Esophagus squamous epithelium (tissue), 5 donors: Measurements from ENCODE around the gene RAB8B. TPM values are rescaled to one million over a fixed set of nuclear protein-coding genes. Genes with fewer than 3 reads are reported as not detected.

ENCODE experiments used
- DNase-seq: peaks from one replicate; lab custom pipeline; 2025; lab: John Stamatoyannopoulos, UW
- H3K27ac ChIP-seq, 4 donors: fragments of 200-600 bp; sonication (generic); one replicate each; pipeline ENCODE4 v1.5.1; 2016 to 2019; ENCODE audit warnings: mild to moderate bottlenecking in 1 of 4
- H3K27me3 ChIP-seq, 4 donors: fragments of 200-600 bp; sonication (generic); 1 replicate in 3 of 4; 2 replicates in 1 of 4; pipeline versions ENCODE4 v1.5.1 to v1.6.0; 2017 to 2021; ENCODE audit warnings: antibody characterized with exemption in 1 of 4
- H3K36me3 ChIP-seq, 3 donors: fragments of 200-600 bp; sonication (generic); one replicate each; pipeline ENCODE4 v1.5.1; 2016 to 2019
- H3K4me1 ChIP-seq, 3 donors: fragments of 200-600 bp; sonication (generic); one replicate each; pipeline ENCODE4 v1.5.1; 2017 to 2019
- H3K4me3 ChIP-seq, 4 donors: fragments of 200-600 bp; sonication (generic); 1 replicate in 3 of 4; 2 replicates in 1 of 4; pipeline ENCODE4 v1.5.1; 2016 to 2019; ENCODE audit warnings: mild to moderate bottlenecking in 2 of 4, moderate library complexity in 1 of 4
- H3K9me3 ChIP-seq, 3 donors: fragments of 200-600 bp; sonication (generic); one replicate each; pipeline ENCODE4 v1.5.1; 2016 to 2019
- POLR2A ChIP-seq, 4 donors: fragments of 450-650 bp; IDR thresholded peaks; one replicate each; pipeline ENCODE4 v1.6.1; 2017; ENCODE audit warnings: antibody characterized with exemption in 4 of 4, mild to moderate bottlenecking in 4 of 4, moderate library complexity in 3 of 4
- WGBS, 2 donors: methylation state at CpG; one replicate each; pipeline ENCODE4 v1.1.5; 2018; 5-methylcytosine and 5-hydroxymethylcytosine counted together
- intact Hi-C: fragments of 100-400 bp; cut with DNase I; formaldehyde crosslinking; loops from one replicate; pipeline ENCODE4 v1.15.0; 2022
- total RNA-seq, 4 donors: library from RNA; depleted of rRNA; stranded (reverse); fragments of >200 nt; gene quantifications; one replicate each; pipeline ENCODE4 v1.1.0, GENCODE V29; 2016
- TF ChIP-seq, protein P1 (sequence below), 6 experiments: fragments of 450-650 bp in 4 of 6; fragments of 200-600 bp in 2 of 6; sonication (generic) in 2 of 6; IDR thresholded peaks; one replicate each; pipeline ENCODE4 v1.5.1; 2016 to 2019; ENCODE audit warnings: antibody characterized with exemption in 6 of 6, mild to moderate bottlenecking in 4 of 6, moderate library complexity in 4 of 6
- donor health status: DM: yes; HTN: yes; CAD: no.

RAB8B gene
- total RNA-seq, 4 donors from 2014 or later: 3.1 to 22.7 (median 10.0) TPM

DNA sequence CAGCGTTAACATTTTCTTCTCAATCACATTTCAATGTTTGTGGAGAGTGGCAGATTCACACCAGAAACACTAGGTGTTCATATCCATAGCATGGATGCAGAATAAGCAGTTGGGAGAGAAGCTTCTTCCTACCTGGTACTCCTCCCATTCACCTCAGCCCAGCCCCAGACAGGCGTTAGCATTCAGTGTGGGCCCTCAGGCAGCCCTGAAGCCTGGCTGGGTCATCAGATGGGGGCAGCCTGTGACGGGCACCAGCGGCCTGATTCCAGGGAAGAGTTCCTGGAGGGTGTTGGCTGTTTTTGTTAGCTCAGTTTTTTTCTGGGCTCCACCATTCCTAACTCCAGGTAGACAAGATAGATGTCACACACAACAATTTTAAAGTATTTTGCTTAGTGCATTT, 119.1 kb downstream of the RAB8B start:
- H3K36me3 ChIP-seq: peaks cover 0 to 30% (median 0%) of the 10 kb centered on the region in 3 donors
- H3K27ac ChIP-seq: no peak overlapping the region
- peaks cover 0 to 18% (median 0%) of the 10 kb centered on the region in 3 donors for H3K4me1 ChIP-seq
- WGBS, 2 donors: 74 to 78% methylated on average over 4 of the region's 4 CpGs
- H3K9me3 ChIP-seq: no peaks in the 10 kb centered on the region
- intact Hi-C loops: no loop called here
- TF ChIP-seq POLR2A (IDR thresholded peaks at IDR 0.05): no peak
- TF ChIP-seq, protein P1, sequence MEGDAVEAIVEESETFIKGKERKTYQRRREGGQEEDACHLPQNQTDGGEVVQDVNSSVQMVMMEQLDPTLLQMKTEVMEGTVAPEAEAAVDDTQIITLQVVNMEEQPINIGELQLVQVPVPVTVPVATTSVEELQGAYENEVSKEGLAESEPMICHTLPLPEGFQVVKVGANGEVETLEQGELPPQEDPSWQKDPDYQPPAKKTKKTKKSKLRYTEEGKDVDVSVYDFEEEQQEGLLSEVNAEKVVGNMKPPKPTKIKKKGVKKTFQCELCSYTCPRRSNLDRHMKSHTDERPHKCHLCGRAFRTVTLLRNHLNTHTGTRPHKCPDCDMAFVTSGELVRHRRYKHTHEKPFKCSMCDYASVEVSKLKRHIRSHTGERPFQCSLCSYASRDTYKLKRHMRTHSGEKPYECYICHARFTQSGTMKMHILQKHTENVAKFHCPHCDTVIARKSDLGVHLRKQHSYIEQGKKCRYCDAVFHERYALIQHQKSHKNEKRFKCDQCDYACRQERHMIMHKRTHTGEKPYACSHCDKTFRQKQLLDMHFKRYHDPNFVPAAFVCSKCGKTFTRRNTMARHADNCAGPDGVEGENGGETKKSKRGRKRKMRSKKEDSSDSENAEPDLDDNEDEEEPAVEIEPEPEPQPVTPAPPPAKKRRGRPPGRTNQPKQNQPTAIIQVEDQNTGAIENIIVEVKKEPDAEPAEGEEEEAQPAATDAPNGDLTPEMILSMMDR (IDR thresholded peaks at IDR 0.05): no peak
- no peak overlapping the region for H3K4me3 ChIP-seq
- DNase-seq: no peak
- H3K27me3 ChIP-seq: no peaks in the 10 kb centered on the region

DNA sequence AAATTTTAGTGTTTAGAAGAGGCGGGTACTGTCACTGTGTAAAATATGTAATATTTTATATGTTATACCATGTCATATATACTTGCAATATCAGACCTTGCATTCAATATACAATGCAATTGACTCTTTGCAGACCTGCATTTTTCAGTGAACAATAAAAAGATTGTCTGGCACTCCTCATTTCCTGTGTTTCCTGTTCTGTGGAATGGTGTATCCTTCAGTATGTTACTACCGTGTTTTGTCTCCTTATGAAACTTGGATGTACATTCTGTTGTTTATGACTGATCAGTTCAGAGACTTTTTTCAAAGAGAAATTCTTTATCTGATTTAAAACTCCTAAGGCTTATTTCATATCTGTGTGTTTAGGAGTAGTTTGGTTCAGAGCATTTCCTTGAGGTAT, 119.5 kb downstream of the RAB8B start:
- peaks cover 0 to 18% (median 0%) of the 10 kb centered on the region in 3 donors for H3K4me1 ChIP-seq
- peaks cover 0 to 26% (median 0%) of the 10 kb centered on the region in 3 donors for H3K36me3 ChIP-seq
- H3K27me3 ChIP-seq: no peaks in the 10 kb centered on the region
- no peak for TF ChIP-seq POLR2A (IDR thresholded peaks at IDR 0.05)
- TF ChIP-seq, protein P1 (IDR thresholded peaks at IDR 0.05): no peak
- no peak overlapping the region for H3K4me3 ChIP-seq
- H3K9me3 ChIP-seq: no peaks in the 10 kb centered on the region
- H3K27ac ChIP-seq: no peak overlapping the region
- DNase-seq: no peak
- WGBS, 2 donors: 70 to 71% methylated on average over 2 of the region's 2 CpGs
- intact Hi-C loops: no loop called here

DNA sequence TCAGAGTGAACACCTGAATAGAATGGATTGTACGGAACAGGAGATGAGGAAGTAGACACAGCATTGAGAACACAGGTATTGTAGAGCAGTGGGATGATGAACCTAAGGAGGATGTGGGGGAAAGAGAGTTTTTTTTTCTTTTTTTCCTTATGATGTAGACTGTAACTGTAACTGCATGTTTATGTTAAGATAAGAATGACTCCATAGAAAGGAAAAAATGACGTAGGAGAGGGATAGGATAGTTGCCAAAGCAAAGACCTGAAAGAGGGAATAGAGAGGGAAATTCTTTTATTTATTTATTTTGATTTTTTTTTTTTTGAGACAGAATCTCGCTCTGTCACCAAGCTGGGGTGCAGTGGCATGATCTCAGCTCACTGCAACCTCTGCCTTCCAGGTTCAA, 121.2 kb downstream of the RAB8B start:
- Histone ChIP-seq H3K9me3 (no peaks in the 10 kb centered on the region), H3K36me3 (peaks cover 0 to 13% (median 0%) of the 10 kb centered on the region in 3 donors), H3K4me1 (peaks cover 0 to 18% (median 0%) of the 10 kb centered on the region in 3 donors), H3K4me3 (no peak overlapping the region), H3K27ac (no peak overlapping the region), H3K27me3 (no peaks in the 10 kb centered on the region)
- intact Hi-C loops: no loop called here
- WGBS, 2 donors: 88 to 95% methylated on average over 3 of the region's 3 CpGs
- DNase-seq: no peak
- TF ChIP-seq POLR2A (IDR thresholded peaks at IDR 0.05): no peak
- TF ChIP-seq, protein P1 (IDR thresholded peaks at IDR 0.05): no peak

DNA sequence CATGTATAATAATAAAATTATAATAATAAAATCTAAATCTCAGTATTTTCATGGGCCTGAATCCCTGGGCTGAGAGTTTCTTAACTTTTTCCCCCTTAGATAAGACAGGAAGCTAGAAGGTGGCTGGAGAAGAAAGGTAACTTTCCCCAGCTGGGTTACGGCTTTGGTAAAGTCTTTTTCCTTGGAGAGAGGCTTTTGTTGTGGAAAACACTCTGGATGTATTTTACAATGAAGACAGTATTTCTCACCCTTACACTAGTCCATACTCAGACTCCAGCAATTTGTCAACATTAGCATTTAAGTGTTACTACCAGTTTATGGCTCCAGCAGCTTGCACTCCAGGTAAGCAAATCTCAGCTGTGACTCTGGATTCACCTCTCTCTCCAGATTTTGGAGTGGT, 122.9 kb downstream of the RAB8B start:
- Histone ChIP-seq H3K36me3 (no peaks in the 10 kb centered on the region), H3K4me1 (peaks cover 0 to 9% (median 0%) of the 10 kb centered on the region in 3 donors), H3K9me3 (no peaks in the 10 kb centered on the region), H3K27me3 (no peaks in the 10 kb centered on the region), H3K4me3 (no peak overlapping the region), H3K27ac (no peak overlapping the region)
- TF ChIP-seq, protein P1 (IDR thresholded peaks at IDR 0.05): no peak
- intact Hi-C loops: no loop called here
- 89 to 100% methylated on average over 1 of the region's 1 CpG for WGBS, 2 donors
- DNase-seq: no peak

DNA sequence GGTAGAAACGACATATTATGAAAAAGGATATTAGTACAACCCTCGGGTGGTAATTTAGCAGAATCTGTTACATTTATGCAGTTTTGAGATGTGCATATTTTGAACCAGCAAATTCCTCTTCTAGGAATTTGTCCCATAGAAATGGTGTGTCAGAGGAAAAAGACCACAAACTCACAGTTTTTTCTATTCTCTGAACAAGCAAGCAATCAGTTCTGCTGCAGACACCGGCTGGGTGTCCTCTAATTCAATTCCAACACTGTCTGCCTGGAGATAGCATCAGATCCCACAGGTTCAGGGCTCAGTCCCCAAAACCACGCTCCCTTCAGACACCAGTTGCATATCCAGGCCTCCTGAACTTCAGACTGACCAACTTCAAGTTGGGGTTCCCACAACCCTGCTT, 124.4 kb downstream of the RAB8B start:
- peaks cover 0 to 5% (median 0%) of the 10 kb centered on the region in 3 donors for H3K4me1 ChIP-seq
- no peaks in the 10 kb centered on the region for H3K27me3 ChIP-seq
- TF ChIP-seq POLR2A (IDR thresholded peaks at IDR 0.05): no peak
- TF ChIP-seq, protein P1 (IDR thresholded peaks at IDR 0.05): no peak
- no peak overlapping the region for H3K27ac ChIP-seq
- no peak overlapping the region for H3K4me3 ChIP-seq
- DNase-seq: no peak
- intact Hi-C loops: no loop called here
- no peaks in the 10 kb centered on the region for H3K9me3 ChIP-seq
- 85 to 89% methylated on average over 4 of the region's 4 CpGs for WGBS, 2 donors
- H3K36me3 ChIP-seq: no peaks in the 10 kb centered on the region
